Measurements from ENCODE around the gene LRP1-AS.
A peak's percentile ranks its signal among the peaks of the same experiment; 100 is the strongest.

The LRP1-AS gene

GRCh38 chr12:57105011-57105753 lies 42.2 kb downstream of the LRP1-AS start:
- TF ChIP-seq CTCF (IDR thresholded peaks at IDR 0.05) = no peak
- no peak overlapping the region for H3K4me3 ChIP-seq (ENCODE audit: low read depth in 1 of 2, low read length in 1 of 2)
- H3K36me3 ChIP-seq = peaks cover 87% of the 10 kb centered on the region
- peaks cover 39 to 40% of the 10 kb centered on the region in 2 experiments for H3K4me1 ChIP-seq (ENCODE audit: control insufficient read depth in 1 of 2, insufficient read depth in 1 of 2, low read depth in 1 of 2, low read length in 1 of 2)
- H3K27ac ChIP-seq = peak overlapping the region; percentile 92
- H3K9me3 ChIP-seq = no peaks in the 10 kb centered on the region
- H3K27me3 ChIP-seq = no peaks in the 10 kb centered on the region

DNA sequence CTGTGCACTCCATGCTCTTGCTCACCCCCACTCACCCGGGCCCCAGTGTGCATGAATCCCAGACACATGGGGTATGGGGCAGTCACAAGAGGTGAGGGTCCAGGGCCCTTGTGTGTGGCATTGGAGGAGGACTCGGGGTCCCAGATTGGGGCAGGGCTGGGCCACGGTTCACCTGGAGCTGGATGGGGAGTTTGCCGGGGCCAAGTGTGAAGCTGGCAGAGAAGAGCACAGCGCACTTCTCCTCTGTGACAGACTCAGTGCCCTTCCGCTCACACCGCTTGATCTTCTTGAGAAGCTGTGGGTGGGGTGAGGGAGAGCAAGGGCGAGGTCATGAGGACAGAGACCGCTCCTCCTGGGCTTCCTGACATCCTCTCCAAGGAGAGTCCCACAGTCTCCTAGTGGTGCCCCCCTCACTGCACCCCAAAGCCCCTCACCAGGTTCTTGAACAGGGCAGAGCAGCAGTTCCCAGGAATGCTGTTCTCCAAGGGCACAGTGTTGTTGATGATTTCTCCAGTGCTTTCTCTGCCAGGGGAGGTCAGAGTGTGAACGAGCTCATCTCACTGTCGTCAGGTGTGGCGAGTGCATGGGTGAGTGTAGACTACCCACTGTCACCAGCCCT lies 43.0 kb downstream of the LRP1-AS start:
- TF ChIP-seq CTCF (IDR thresholded peaks at IDR 0.05) = no peak
- Histone ChIP-seq H3K36me3 (peaks cover 95% of the 10 kb centered on the region), H3K9me3 (no peaks in the 10 kb centered on the region), H3K27ac (peak overlapping the region; percentile 92), H3K27me3 (no peaks in the 10 kb centered on the region), H3K4me3 (ENCODE audit: low read depth in 1 of 2, low read length in 1 of 2) (no peak overlapping the region), H3K4me1 (ENCODE audit: control insufficient read depth in 1 of 2, insufficient read depth in 1 of 2, low read depth in 1 of 2, low read length in 1 of 2) (peaks cover 31 to 32% of the 10 kb centered on the region in 2 experiments)

DNA sequence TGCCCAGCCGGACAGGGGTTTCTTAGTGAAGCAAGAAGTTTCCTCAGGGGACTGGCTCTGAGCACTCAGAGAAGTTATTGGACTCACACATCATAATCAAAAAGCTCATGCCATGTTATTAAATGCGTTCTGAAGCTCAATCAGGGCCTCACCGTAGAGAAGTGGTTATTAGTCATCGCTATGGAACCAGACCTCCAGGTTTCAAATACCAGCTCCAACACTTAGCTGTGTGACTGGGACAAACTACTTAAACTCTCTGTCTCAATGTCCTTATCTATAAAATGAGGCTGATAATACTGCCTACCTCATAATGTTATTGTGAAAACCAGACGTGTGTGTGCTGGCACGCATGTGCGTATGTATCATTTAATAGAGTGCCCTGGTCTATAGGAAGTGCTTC lies 43.6 kb downstream of the LRP1-AS start:
- peaks cover 2% of the 10 kb centered on the region for H3K9me3 ChIP-seq
- peaks cover 98% of the 10 kb centered on the region for H3K36me3 ChIP-seq
- no peak overlapping the region for H3K4me3 ChIP-seq (ENCODE audit: low read depth in 1 of 2, low read length in 1 of 2)
- no peaks in the 10 kb centered on the region for H3K27me3 ChIP-seq
- TF ChIP-seq CTCF (IDR thresholded peaks at IDR 0.05) = no peak
- H3K27ac ChIP-seq = peak overlapping the region; percentile 92
- peaks cover 26 to 27% of the 10 kb centered on the region in 2 experiments for H3K4me1 ChIP-seq (ENCODE audit: control insufficient read depth in 1 of 2, insufficient read depth in 1 of 2, low read depth in 1 of 2, low read length in 1 of 2)

- Histone ChIP-seq H3K36me3 (peaks cover 98% of the 10 kb centered on the region), H3K9me3 (peaks cover 8% of the 10 kb centered on the region), H3K4me3 (ENCODE audit: low read depth in 1 of 2, low read length in 1 of 2) (peak overlapping the region; percentile 22 to 37), H3K4me1 (ENCODE audit: control insufficient read depth in 1 of 2, insufficient read depth in 1 of 2, low read depth in 1 of 2, low read length in 1 of 2) (peaks cover 15 to 20% of the 10 kb centered on the region in 2 experiments), H3K27ac (peak overlapping the region; percentile 92), H3K27me3 (no peaks in the 10 kb centered on the region)
- TF ChIP-seq CTCF (IDR thresholded peaks at IDR 0.05) = no peak
These were observed 45.3 kb downstream of the LRP1-AS start for GRCh38 chr12:57101892-57102695.

DNA sequence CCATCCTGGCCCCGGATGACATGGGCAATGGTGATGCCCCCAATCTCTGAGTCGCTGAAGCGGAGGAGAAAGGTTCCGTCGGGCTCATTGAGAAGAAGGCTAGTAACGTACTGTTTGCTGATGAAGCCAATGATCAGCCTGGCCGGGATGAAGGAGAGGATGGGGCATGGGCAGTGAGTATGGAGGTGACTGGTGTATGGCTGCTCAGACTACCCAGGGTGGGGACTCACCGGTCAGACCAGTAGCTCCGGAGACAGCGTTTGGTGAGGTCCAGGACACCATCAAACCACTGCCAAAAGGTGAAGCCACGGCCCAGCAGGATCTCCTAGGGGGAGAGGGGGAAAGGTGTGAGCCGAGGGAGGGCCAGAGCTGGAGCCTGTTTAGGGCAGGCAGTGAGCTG lies 47.7 kb downstream of the LRP1-AS start:
- H3K4me3 ChIP-seq (ENCODE audit: low read depth in 1 of 2, low read length in 1 of 2) = no peak overlapping the region
- peak overlapping the region; percentile 50 for H3K27ac ChIP-seq
- H3K9me3 ChIP-seq = peaks cover 8% of the 10 kb centered on the region
- TF ChIP-seq CTCF (IDR thresholded peaks at IDR 0.05) = no peak
- H3K36me3 ChIP-seq = peaks cover 98% of the 10 kb centered on the region
- peaks cover 15 to 20% of the 10 kb centered on the region in 2 experiments for H3K4me1 ChIP-seq (ENCODE audit: control insufficient read depth in 1 of 2, insufficient read depth in 1 of 2, low read depth in 1 of 2, low read length in 1 of 2)
- H3K27me3 ChIP-seq = no peaks in the 10 kb centered on the region
